GM23338 (cell line): ENCODE measurements around the gene PARP12. TPM values are rescaled to one million over a fixed set of nuclear protein-coding genes. Genes with fewer than 3 reads are reported as not detected.

Experiments
- ATAC-seq: fragments of 200-7000 bp; cut with Tn5 transposase; 3 replicates; pipeline ENCODE4 v1.9.1; 2020
- DNase-seq: peaks from one replicate; pipeline ENCODE4 v3.0.0-alpha.2; 2015; ENCODE audit warnings: low spot score
- H2AFZ ChIP-seq: fragments of 200-600 bp; sonication (generic); 2 replicates; pipeline ENCODE4 v1.8.0; 2016; ENCODE audit warnings: antibody characterized with exemption, mild to moderate bottlenecking, moderate library complexity
- H3F3A ChIP-seq: fragments of 200-600 bp; sonication (generic); replicated peaks from 2 replicates; pipeline ENCODE4 v1.8.0; 2017; ENCODE audit warnings: antibody characterized with exemption, mixed run types, low read depth
- H3K27ac ChIP-seq: fragments of 200-600 bp; sonication (generic); 2 replicates; pipeline ENCODE4 v1.6.1; 2016; ENCODE audit warnings: low read depth
- H3K27me3 ChIP-seq: fragments of 200-600 bp; sonication (generic); 2 replicates; pipeline ENCODE4 v1.8.0; 2016; ENCODE audit warnings: mild to moderate bottlenecking, mixed run types, moderate library complexity; ENCODE audit not compliant: insufficient read depth
- H3K36me3 ChIP-seq: fragments of 200-600 bp; sonication (generic); 2 replicates; pipeline ENCODE4 v1.8.0; 2016; ENCODE audit warnings: mild to moderate bottlenecking; ENCODE audit not compliant: insufficient read depth
- H3K4me1 ChIP-seq: fragments of 200-600 bp; sonication (generic); 2 replicates; pipeline ENCODE4 v1.8.0; 2016; ENCODE audit warnings: mild to moderate bottlenecking, moderate library complexity; ENCODE audit not compliant: insufficient read depth
- H3K4me2 ChIP-seq: fragments of 200-600 bp; sonication (generic); 2 replicates; pipeline ENCODE4 v1.7.1; 2017; ENCODE audit warnings: mixed run types
- H3K4me3 ChIP-seq: fragments of 200-600 bp; sonication (generic); 2 replicates; pipeline ENCODE4 v1.6.1; 2016; ENCODE audit warnings: mixed run types
- H3K79me2 ChIP-seq: fragments of 200-600 bp; sonication (generic); replicated peaks from 2 replicates; pipeline ENCODE4 v1.8.0; 2017; ENCODE audit warnings: mild to moderate bottlenecking; ENCODE audit not compliant: insufficient read depth
- H3K9me2 ChIP-seq: fragments of 200-600 bp; sonication (generic); 2 replicates; pipeline ENCODE4 v1.8.0; 2017; ENCODE audit not compliant: insufficient read depth
- H4K20me1 ChIP-seq: fragments of 200-600 bp; sonication (generic); replicated peaks from 2 replicates; pipeline ENCODE4 v1.8.0; 2017; ENCODE audit warnings: mild to moderate bottlenecking; ENCODE audit not compliant: insufficient read depth
- H3K27ac Mint-ChIP-seq: 2 replicates; pipeline ENCODE4 v1.8.0; 2020; ENCODE audit warnings: inconsistent platforms, mild to moderate bottlenecking, moderate library complexity, mixed read lengths
- H3K27me3 Mint-ChIP-seq: 3 replicates; pipeline ENCODE4 v1.8.0; 2022; ENCODE audit warnings: low read depth, mild to moderate bottlenecking, moderate library complexity, mixed read lengths, inconsistent platforms; ENCODE audit not compliant: insufficient read depth, poor library complexity
- H3K36me3 Mint-ChIP-seq: 3 replicates; pipeline ENCODE4 v1.8.0; 2021; ENCODE audit warnings: low read depth, mild to moderate bottlenecking, inconsistent platforms, moderate library complexity, mixed read lengths
- H3K4me1 Mint-ChIP-seq: 3 replicates; pipeline ENCODE4 v1.8.0; 2020; ENCODE audit warnings: mild to moderate bottlenecking, inconsistent platforms, mixed read lengths
- H3K4me3 Mint-ChIP-seq: 3 replicates; pipeline ENCODE4 v1.8.0; 2021; ENCODE audit warnings: moderate library complexity, mild to moderate bottlenecking, inconsistent platforms, mixed read lengths
- H3K9me3 Mint-ChIP-seq: 3 replicates; pipeline ENCODE4 v1.8.0; 2020; ENCODE audit warnings: moderate library complexity, mild to moderate bottlenecking, inconsistent platforms, mixed read lengths
- CREB1 ChIP-seq: fragments of 250-450 bp; sonication (Bioruptor Pico); IDR thresholded peaks from 2 replicates; pipeline ENCODE4 v1.5.0; 2020; ENCODE audit warnings: low read depth, mild to moderate bottlenecking, moderate library complexity
- CTCF ChIP-seq, 2 experiments: fragments of 200-600 bp in 1 of 2; sonication (generic) in 1 of 2; conservative IDR thresholded peaks; 2 replicates each; pipeline versions ENCODE4 v1.5.1 to v1.6.1; 2016 to 2017; ENCODE audit warnings: antibody characterized with exemption in 2 of 2, low read depth in 2 of 2, mild to moderate bottlenecking in 2 of 2, moderate library complexity in 1 of 2
- ETS1 ChIP-seq: IDR thresholded peaks from 2 replicates; pipeline ENCODE4 v1.6.1; 2016; ENCODE audit warnings: antibody characterized with exemption
- REST ChIP-seq: IDR thresholded peaks from one replicate; pipeline ENCODE4 v1.6.1; 2018; ENCODE audit warnings: antibody characterized with exemption; ENCODE audit not compliant: unreplicated experiment
- STAT1 ChIP-seq: IDR thresholded peaks from one replicate; pipeline ENCODE4 v1.6.1; 2016; ENCODE audit warnings: antibody characterized with exemption; ENCODE audit not compliant: unreplicated experiment
- ZNF114 ChIP-seq: fragments of 250-450 bp; sonication (Bioruptor Pico); IDR thresholded peaks from 2 replicates; pipeline ENCODE4 v1.5.0; 2020; ENCODE audit warnings: mild to moderate bottlenecking, moderate library complexity
- ZNF331 ChIP-seq: fragments of 250-450 bp; sonication (Bioruptor Pico); IDR thresholded peaks from 2 replicates; pipeline ENCODE4 v1.5.0; 2020; ENCODE audit warnings: low read depth, mild to moderate bottlenecking, moderate library complexity
- ZNF462 ChIP-seq: fragments of 250-450 bp; sonication (Bioruptor Pico); IDR thresholded peaks from 2 replicates; pipeline ENCODE4 v1.5.0; 2020; ENCODE audit warnings: mild to moderate bottlenecking, moderate library complexity
- polyA plus RNA-seq: library from polyadenylated mRNA; unstranded; fragments of >200 nt; fragmentation: Nextera tagmentation; extraction: Ambion mirVana; gene quantifications from 2 replicates; pipeline ENCODE4 v1.2.1, GENCODE V29; 2016
- total RNA-seq: library from RNA; depleted of rRNA; stranded (reverse); fragments of >200 nt; shearing (Covaris generic); gene quantifications from 2 replicates; pipeline ENCODE4 v1.2.3, GENCODE V29; 2014

The PARP12 gene
- total and polyA plus RNA-seq, 2 experiments from 2014 or later = 2.7 to 10.3 TPM

GRCh38 chr7:140050100-140050499, 12.7 kb downstream of the PARP12 start:
- no peaks in the 10 kb centered on the region for H3F3A ChIP-seq
- H3K4me1 ChIP-seq = no peaks in the 10 kb centered on the region
- no peak overlapping the region for H2AFZ ChIP-seq
- H3K27me3 ChIP-seq = no peaks in the 10 kb centered on the region
- no peaks in the 10 kb centered on the region for H3K36me3 Mint-ChIP-seq
- no peak for ATAC-seq
- no peak overlapping the region for H3K27ac ChIP-seq
- no peaks in the 10 kb centered on the region for H3K79me2 ChIP-seq
- H3K4me2 ChIP-seq = no peak overlapping the region
- no peaks in the 10 kb centered on the region for H4K20me1 ChIP-seq
- H3K36me3 ChIP-seq = no peaks in the 10 kb centered on the region; the same call in 1 of the 2 replicates
- H3K9me3 Mint-ChIP-seq = no peaks in the 10 kb centered on the region
- H3K9me2 ChIP-seq = no peaks in the 10 kb centered on the region
- TF ChIP-seq CTCF (conservative IDR thresholded peaks at IDR 0.05; ENCODE audit: low read depth in 2 of 2) (no peak), ZNF331 (no peak), REST (no peak)
- DNase-seq = no peak
- H3K4me3 ChIP-seq = no peak overlapping the region
- no peak overlapping the region for H3K27ac Mint-ChIP-seq
- H3K4me3 Mint-ChIP-seq = no peak overlapping the region
- H3K4me1 Mint-ChIP-seq = no peaks in the 10 kb centered on the region
- peaks cover 2% of the 10 kb centered on the region for H3K27me3 Mint-ChIP-seq

GRCh38 chr7:140049339-140050024, 13.3 kb downstream of the PARP12 start:
- Mint-ChIP-seq H3K27ac (no peak overlapping the region), H3K9me3 (no peaks in the 10 kb centered on the region), H3K27me3 (peaks cover 2% of the 10 kb centered on the region), H3K4me3 (no peak overlapping the region), H3K36me3 (no peaks in the 10 kb centered on the region), H3K4me1 (no peaks in the 10 kb centered on the region)
- Histone ChIP-seq H3K4me2 (no peak overlapping the region), H3K27ac (no peak overlapping the region), H3K9me2 (no peaks in the 10 kb centered on the region), H3K27me3 (no peaks in the 10 kb centered on the region), H3K4me3 (no peak overlapping the region), H3K79me2 (no peaks in the 10 kb centered on the region), H3K36me3 (no peaks in the 10 kb centered on the region; the same call in 1 of the 2 replicates), H3F3A (no peaks in the 10 kb centered on the region), H2AFZ (no peak overlapping the region), H3K4me1 (no peaks in the 10 kb centered on the region), H4K20me1 (no peaks in the 10 kb centered on the region)
- ATAC-seq = no peak
- DNase-seq = no peak
- no peak for TF ChIP-seq STAT1
- no peak for TF ChIP-seq CREB1 (CRISPR knock-in tag)
- TF ChIP-seq ZNF462 (CRISPR knock-in tag) = no peak
- TF ChIP-seq ZNF114 (CRISPR knock-in tag) = no peak
- TF ChIP-seq ETS1 = no peak
